HG02763 (cell line): ENCODE results near the gene RNF223.
"Not testable (repeated sequence)": the region's sequence is repeated elsewhere in the genome, so short reads cannot be mapped to it uniquely, and the experiment has no call there.

Experiments
- ATAC-seq: cut with Tn5 transposase; IDR thresholded peaks from one replicate; pipeline ENCODE4 v1.9.1; 2021; ENCODE audit warnings: mild to moderate bottlenecking, moderate library complexity; ENCODE audit not compliant: unreplicated experiment

Gene RNF223

DNA sequence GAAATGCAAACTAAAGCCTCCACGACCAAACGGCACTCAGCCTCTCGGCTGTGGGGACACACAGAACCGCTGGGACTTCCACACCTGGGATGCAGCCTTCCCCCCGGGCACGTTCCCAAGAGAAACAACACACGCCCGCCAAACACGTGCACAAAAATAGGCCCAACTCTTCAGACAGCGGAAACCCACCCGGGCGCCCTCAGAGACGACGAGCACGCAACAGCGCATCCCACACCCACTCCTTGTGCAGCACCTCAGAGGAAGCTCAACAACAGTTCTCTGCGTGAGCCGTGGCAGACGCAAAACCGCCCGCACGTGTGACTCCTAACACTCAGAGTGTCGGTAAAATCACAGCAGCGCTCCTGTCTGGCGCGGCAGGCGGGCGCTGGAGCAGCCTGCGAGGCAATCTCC lies 36.5 kb upstream of the RNF223 start:
- ATAC-seq = no peak

GRCh38 chr1:1109743-1110142 lies 35.6 kb upstream of the RNF223 start:
- ATAC-seq = no peak

DNA sequence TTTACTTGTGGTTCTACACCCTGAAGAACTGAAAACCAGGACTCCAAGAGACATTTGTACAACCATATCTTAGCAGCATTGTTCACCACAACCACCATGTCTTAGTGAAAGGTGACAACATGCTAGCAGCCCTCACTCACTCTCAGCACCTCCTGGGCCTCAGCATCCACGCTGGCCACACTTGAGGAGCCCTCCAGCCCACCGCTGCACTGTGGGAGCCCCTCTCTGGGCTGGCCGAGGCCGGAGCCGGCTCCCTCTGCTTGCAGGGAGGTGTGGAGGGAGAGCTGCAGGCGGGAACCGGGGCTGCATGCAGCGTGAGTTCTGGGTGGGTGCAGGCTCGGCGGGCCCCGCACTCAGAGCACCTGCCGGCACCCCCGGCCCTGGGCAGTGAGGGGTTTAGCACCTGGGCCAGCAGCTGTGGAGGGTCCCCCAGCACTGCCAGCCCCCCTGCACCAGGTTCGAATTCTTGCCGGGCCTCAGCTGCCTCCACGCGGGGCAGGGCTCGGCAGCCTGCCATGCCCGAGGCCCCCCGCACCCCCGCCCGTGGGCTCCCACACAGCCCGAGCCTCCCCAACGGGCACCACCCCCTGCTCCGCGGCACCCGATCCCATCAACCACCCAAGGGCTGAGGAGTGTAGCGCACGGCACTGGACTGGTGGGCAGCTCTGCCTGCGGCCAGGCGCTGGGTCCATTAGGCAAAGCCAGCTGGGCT lies 32.6 kb upstream of the RNF223 start:
- no peak for ATAC-seq

DNA sequence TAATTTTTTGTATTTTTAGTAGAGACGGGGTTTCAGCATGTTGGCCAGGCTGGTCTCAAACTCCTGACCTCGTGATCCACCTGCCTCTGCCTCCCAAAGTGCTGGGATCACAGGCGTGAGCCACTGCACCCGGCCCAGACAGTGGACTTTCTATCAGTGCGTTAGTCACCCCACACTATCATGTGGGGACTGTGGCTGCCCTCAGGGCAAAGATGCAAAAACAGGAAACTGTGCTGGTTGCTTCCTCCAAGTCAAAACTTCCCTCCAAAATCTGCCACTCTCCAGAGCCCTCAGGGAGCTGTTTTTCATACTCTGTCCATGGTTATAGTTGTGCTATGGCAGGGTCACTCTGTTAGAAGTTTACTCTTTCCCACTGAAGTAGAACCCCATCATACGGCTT lies 30.0 kb upstream of the RNF223 start:
- ATAC-seq = not testable (repeated sequence)

DNA sequence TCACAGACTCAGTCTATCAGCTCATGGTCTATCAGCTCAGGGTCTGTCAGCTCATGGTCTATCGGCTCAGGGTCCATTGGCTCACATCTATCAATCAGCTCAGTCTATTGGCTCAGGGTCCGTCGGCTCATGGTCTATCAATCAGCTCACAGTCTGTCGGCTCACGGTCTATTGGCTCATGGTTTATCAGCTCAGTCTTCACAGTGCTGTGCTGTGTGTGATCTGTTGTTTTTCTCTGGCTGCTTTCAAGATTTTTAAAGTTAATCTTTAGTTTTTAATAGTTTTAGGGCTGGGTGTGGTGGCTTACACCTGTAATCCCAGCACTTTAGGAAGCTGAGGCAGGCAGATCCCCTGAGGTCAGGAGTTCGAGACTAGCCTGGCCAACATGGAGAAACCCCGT lies 27.4 kb upstream of the RNF223 start:
- no peak for ATAC-seq

GRCh38 chr1:1100296-1100695 lies 26.2 kb upstream of the RNF223 start:
- ATAC-seq = no peak

DNA sequence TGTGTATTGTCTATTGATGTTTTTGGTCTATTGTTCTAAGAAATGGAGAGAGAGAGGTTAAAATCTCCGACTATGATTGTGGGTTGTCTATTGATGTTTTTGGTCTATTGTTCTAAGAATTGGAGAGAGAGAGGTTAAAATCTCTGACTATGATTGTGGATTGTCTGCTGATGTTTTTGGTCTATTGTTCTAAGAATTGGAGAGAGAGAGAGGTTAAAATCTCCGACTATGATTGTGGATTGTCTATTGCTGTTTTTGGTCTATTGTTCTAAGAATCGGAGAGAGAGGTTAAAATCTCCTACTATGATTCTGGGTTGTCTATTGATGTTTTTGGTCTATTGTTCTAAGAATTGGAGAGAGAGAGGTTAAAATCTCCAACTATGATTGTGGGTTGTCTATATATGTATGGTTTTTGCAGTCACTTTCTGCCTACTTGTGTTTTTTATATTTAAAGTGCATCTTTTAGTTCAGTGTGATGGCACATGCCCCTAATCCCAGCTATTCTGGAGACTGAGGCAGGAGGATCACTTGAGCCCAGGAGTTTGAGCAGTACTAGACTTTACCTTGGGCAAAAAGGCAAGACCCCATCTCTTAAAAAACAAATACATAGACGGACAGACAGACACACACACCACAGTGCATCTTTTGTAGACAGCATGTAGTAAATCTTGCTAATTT lies 25.5 kb upstream of the RNF223 start:
- no peak for ATAC-seq

- ATAC-seq = no peak
Observed at GRCh38 chr1:1098681-1099421, 24.7 kb upstream of the RNF223 start.

DNA sequence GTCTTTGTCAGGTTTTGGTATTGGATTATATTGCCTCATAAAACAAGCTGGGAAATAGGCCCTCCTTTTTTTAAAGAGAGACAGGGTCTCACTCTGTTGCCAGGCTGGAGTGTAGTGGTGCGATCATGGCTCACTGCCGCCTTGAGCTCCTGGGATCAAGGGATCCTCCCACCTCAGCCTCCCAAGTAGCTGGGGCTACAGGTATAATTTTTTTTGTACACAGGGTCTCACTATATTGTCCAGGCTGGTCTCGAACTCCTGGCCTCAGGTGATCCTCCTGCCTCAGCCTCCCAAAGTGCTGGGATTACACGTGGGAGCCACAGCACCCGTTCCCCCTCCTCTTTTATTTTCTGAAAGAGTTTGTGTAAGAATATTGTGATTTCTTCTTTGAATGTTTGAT lies 22.0 kb upstream of the RNF223 start:
- ATAC-seq = not testable (repeated sequence)

- ATAC-seq = no peak
Observed at GRCh38 chr1:1094981-1095380, 20.9 kb upstream of the RNF223 start.

- no peak for ATAC-seq
Observed at GRCh38 chr1:1093610-1093943, 19.5 kb upstream of the RNF223 start.

DNA sequence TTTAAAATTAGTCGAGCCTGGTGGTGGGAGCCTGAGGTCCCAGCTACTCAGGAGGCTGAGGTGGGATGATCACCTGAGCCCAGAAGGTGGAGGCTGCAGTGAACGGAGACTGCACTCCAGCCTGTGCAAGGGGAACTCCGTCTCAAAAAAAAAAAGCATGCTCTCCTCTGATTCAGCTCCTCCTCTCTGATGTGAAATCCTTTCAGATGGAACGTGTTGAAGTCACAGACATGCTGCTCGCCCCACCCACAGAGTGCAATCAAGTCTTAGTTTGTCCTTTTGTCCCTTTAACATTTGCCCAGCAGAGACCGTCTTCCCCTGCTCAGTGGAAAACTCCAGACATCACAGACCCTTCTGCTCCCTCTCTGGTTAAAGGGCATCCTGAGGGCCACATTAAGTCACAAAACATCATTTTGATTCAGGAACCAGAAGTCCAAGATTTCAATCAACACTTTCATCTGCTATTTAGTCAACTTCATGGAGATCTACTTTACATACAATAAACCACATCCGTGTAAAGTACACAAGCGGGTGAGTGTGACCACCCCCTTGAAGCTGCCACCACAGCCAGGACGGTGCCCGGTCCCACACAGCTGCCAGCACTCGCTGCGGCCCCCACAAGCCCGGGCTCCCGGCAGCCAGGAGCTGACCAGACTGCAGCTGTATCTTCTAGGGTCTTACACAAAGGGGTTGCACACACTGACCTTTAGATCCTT lies 18.9 kb upstream of the RNF223 start:
- ATAC-seq = no peak

- no peak for ATAC-seq
Observed at GRCh38 chr1:1092149-1092855, 18.2 kb upstream of the RNF223 start.

GRCh38 chr1:1091344-1092148 lies 17.4 kb upstream of the RNF223 start:
- no peak for ATAC-seq

GRCh38 chr1:1090424-1091343 lies 16.6 kb upstream of the RNF223 start:
- no peak for ATAC-seq

DNA sequence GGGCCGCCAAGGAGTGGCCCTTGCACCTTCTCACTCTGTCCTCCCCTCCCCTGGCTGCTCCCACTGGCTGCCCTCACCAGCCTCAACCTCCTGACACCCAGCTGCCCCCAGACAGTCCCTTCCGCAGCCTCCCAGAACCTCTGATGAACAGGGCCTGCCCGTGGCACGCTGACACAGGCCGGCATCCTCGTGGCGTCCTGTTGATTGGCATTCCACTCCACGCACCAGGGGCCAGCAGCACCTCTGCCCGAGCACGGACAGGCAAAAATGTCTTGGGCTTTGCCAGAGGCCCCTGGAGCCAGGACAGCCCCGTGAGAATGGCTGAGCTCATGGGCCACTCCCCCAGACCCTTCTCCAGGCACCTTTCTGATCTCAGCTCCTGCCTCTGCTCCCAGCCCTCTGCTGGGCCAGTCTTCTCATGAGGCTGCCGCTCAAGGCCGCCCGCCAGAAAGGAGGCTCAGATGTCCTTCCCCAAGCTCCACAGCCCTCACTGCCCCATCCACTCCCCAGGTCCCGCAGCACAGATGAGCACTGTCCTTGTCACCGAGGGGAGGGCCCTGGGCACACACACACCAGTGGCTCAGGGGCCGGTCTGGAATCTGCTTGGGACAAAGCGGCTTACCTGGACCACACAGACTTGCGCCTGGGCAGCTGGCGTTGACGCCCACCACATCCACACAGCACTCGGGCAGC lies 15.8 kb upstream of the RNF223 start:
- no peak for ATAC-seq

DNA sequence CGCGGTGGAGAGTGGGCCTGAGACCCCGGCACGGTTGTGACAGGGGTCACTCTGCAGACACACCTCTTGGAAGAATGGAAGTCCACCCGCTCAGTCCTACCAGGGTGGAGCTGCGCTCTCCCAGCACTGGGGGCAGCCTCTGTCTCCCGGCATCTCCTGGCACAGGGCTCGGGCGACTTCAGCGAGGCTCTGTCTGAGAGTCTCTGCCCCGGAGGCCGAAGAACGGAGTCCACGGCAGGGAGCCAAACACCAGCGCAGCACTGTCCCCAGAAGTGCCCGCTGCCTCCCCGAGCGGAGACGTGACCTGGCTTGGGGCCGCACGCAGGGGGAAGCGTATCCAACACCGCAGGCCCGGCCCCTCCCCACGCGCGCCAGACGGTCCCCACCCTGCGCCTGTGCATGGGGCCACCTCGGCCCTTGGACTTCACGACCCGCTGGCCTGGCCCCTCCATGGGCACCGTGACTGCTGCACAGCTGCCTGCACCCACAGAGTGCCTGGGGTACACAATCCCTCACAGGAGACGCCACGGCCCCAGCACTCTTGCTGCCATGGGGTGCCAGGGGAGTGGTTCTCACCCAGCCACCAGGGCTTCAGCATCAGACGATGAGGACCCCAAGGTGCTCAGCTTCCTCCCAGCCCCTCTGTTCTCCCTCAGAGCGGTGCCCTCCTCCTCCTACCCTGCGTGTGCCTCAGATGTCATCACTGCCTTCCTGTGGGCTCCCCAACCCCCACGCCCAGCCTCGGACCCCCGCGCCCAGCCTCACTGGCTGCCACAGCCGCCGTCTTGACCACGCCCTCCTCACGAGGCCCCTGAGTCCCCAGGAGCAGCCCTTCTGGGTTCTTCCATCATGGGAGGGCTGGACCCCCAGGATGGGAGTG lies 14.9 kb upstream of the RNF223 start:
- ATAC-seq = no peak
